Stimulated activated CD4-positive, alpha-beta T cell treated with anti-CD3 and anti-CD28 coated beads, Interleukin-2, amount 100 ng/mL, for 48 hours (primary cell): ENCODE data around the gene SND1.

Experiments used
- DNase-seq, 2 donors: peaks; one replicate each; pipeline ENCODE4 v3.0.0-alpha.2; 2020

SND1 gene

GRCh38 chr7:127840226-127840951 is 188.4 kb downstream of the SND1 start:
- DNase-seq = no peak

- no peak for DNase-seq
Measured at GRCh38 chr7:127844165-127844564, 192.2 kb downstream of the SND1 start.

- no peak for DNase-seq
Measured at GRCh38 chr7:127844707-127845331, 192.8 kb downstream of the SND1 start.

- no peak for DNase-seq
Measured at GRCh38 chr7:127845522-127846214, 193.7 kb downstream of the SND1 start.

GRCh38 chr7:127847641-127848040 is 195.6 kb downstream of the SND1 start:
- DNase-seq = no peak

- DNase-seq = no peak
Measured at GRCh38 chr7:127848241-127848640, 196.2 kb downstream of the SND1 start.

- DNase-seq = peak; percentile 15 to 19
Measured at GRCh38 chr7:127850195-127850594, 198.2 kb downstream of the SND1 start.

- no peak for DNase-seq
Measured at GRCh38 chr7:127854383-127854782, 202.4 kb downstream of the SND1 start.

- no peak for DNase-seq
Measured at GRCh38 chr7:127857464-127857841, 205.5 kb downstream of the SND1 start.

GRCh38 chr7:127858091-127858914 is 206.3 kb downstream of the SND1 start:
- no peak for DNase-seq

- no peak for DNase-seq
Measured at GRCh38 chr7:127858915-127859189, 206.9 kb downstream of the SND1 start.

GRCh38 chr7:127859330-127859729 is 207.3 kb downstream of the SND1 start:
- no peak for DNase-seq

- DNase-seq = no peak
Measured at GRCh38 chr7:127862525-127862924, 210.5 kb downstream of the SND1 start.

GRCh38 chr7:127863082-127863481 is 211.1 kb downstream of the SND1 start:
- DNase-seq = no peak

GRCh38 chr7:127865466-127865865 is 213.5 kb downstream of the SND1 start:
- no peak for DNase-seq

GRCh38 chr7:127870231-127870907 is 218.4 kb downstream of the SND1 start:
- DNase-seq = no peak

GRCh38 chr7:127871226-127871625 is 219.2 kb downstream of the SND1 start:
- no peak for DNase-seq

GRCh38 chr7:127872122-127872521 is 220.1 kb downstream of the SND1 start:
- no peak for DNase-seq

- DNase-seq = no peak
Measured at GRCh38 chr7:127873151-127873550, 221.2 kb downstream of the SND1 start.

- no peak for DNase-seq
Measured at GRCh38 chr7:127873715-127874636, 222.0 kb downstream of the SND1 start.

- DNase-seq = no peak
Measured at GRCh38 chr7:127874951-127875608, 223.1 kb downstream of the SND1 start.
